Right lobe of liver (tissue), 6 donors: ENCODE results near the gene CASP8. TPM values are rescaled to one million over a fixed set of nuclear protein-coding genes. Genes with fewer than 3 reads are reported as not detected.

ENCODE experiments used
- ATAC-seq, 4 donors: fragments of 200-7000 bp; cut with Tn5 transposase; one replicate each; pipeline ENCODE4 v1.9.1; 2020; ENCODE audit warnings: mild to moderate bottlenecking in 4 of 4, moderate library complexity in 4 of 4
- DNase-seq, 3 donors: peaks; one replicate each; pipeline ENCODE4 v3.0.0-alpha.2; 2020
- H3K27ac ChIP-seq, 3 donors: fragments of 200-600 bp; one replicate each; pipeline ENCODE4 v1.8.0; 2022
- H3K27me3 ChIP-seq, 2 donors: fragments of 200-600 bp; one replicate each; pipeline ENCODE4 v1.8.0; 2022
- H3K36me3 ChIP-seq, 4 donors: fragments of 200-600 bp; sonication (generic) in 1 of 4; one replicate each; pipeline versions ENCODE4 v1.5.1 to v1.8.0; 2017 to 2022; ENCODE audit warnings: control low read depth in 1 of 4
- H3K4me1 ChIP-seq, 4 donors: fragments of 200-600 bp; sonication (generic) in 1 of 4; one replicate each; pipeline versions ENCODE4 v1.5.1 to v1.8.0; 2017 to 2022; ENCODE audit warnings: control low read depth in 1 of 4
- H3K4me3 ChIP-seq, 3 donors: fragments of 200-600 bp; one replicate each; pipeline ENCODE4 v1.8.0; 2022
- H3K9me3 ChIP-seq, 4 donors: fragments of 200-600 bp; sonication (generic) in 1 of 4; one replicate each; pipeline versions ENCODE4 v1.5.1 to v1.8.0; 2017 to 2022; ENCODE audit warnings: control low read depth in 1 of 4
- CTCF ChIP-seq, 4 donors: fragments of 200-600 bp in 3 of 4; fragments of 450-650 bp in 1 of 4; IDR thresholded peaks; one replicate each; pipeline versions ENCODE4 v1.5.1 to v1.8.0; 2016 to 2022; ENCODE audit warnings: antibody characterized with exemption in 4 of 4, mild to moderate bottlenecking in 2 of 4
- POLR2A ChIP-seq: fragments of 450-650 bp; IDR thresholded peaks from one replicate; pipeline ENCODE4 v1.6.1; 2017; ENCODE audit warnings: antibody characterized with exemption, mild to moderate bottlenecking
- WGBS: methylation state at CpG from one replicate; pipeline ENCODE4 v1.1.6; 2018; ENCODE audit warnings: low coverage, low lambda C conversion rate; ENCODE audit not compliant: insufficient coverage; ENCODE audit errors: missing lambda C conversion rate; 5-methylcytosine and 5-hydroxymethylcytosine counted together
- intact Hi-C, 2 donors: fragments of 100-400 bp; cut with DNase I; formaldehyde crosslinking; loops; one replicate each; pipeline versions ENCODE4 v1.11.2 to v1.14.1; 2022
- total RNA-seq, 6 experiments: library from RNA; depleted of rRNA in 2 of 6; stranded (reverse); fragments of >200 nt in 2 of 6; fragmentation: NEBNext Ultra II Directional in 3 of 6; extraction: Animal tissue kit (Norgen Biotek cat#: 25700) in 3 of 6; gene quantifications; one replicate each; pipeline versions ENCODE4 v1.1.0 to v1.2.4, GENCODE V29; 2016 to 2023
- donor health status: DM: no; HTN: yes; CAD: no.
- donor health status: DM: no; HTN: no; CAD: no.
- donor health status: DM: no; HTN: no; CAD: no.
- donor health status: DM: no; HTN: yes; CAD: no.
- donor health status: DM: no; HTN: yes; CAD: no.

CASP8 gene
- total RNA-seq, 6 experiments from 2014 or later = 8.8 to 14.8 (median 11.5) TPM

DNA sequence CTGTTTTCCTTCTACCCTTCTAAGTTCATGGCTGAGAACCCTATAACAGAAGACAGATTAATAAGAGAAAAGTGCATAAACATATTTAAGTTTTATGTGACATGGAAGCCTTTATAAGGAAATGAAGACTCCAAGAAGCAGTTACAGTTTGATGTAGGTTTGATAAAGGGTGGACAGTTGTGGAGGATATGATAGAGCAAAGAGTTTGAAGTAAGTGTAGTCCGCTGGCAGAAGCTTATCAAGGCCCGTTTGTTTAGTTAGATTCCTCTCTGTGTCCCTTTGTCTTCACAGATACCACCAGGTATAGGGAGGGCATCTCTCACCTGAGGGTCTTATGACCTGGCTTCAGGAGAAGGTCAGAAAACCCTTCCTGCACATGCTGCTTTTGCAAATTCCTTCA is 10.4 kb upstream of the CASP8 start:
- TF ChIP-seq CTCF (IDR thresholded peaks at IDR 0.05) = no peak
- TF ChIP-seq POLR2A = no peak
- Histone ChIP-seq H3K4me3 (no peak overlapping the region), H3K4me1 (peaks cover 0 to 14% (median 0%) of the 10 kb centered on the region in 4 donors), H3K27me3 (no peaks in the 10 kb centered on the region), H3K9me3 (no peaks in the 10 kb centered on the region), H3K36me3 (no peaks in the 10 kb centered on the region), H3K27ac (no peak overlapping the region)
- intact Hi-C loops = loop anchor here in 1 of 2 donors (10.0 kb wide), 1 partner anchor 115 kb away; no protein-coding TSS in a partner anchor
- DNase-seq (no peak), ATAC-seq (no peak)
- WGBS = 93% methylated on average over 2 of the region's 2 CpGs

DNA sequence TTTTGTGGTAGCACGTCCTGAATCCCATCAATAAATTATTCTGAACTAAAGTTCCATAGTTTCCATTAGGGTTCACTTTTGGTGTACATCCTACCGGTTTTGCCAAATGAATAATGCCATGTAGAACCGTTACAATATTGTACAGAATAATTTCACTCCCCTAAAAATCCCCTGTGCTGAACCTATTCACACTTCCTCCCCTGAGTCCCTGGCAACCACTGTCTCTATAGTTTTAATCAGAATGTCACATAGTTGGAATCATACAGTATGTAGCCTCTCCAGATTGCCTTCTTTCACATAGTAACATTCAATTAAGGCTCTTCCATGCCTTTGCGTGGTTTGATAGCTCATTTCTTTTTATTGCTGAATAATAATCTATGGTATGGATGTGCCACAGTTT is 9.6 kb upstream of the CASP8 start:
- no peak for DNase-seq
- intact Hi-C loops = loop anchor here in 1 of 2 donors (10.0 kb wide), 1 partner anchor 114 kb away; no protein-coding TSS in a partner anchor
- H3K4me3 ChIP-seq = no peak overlapping the region
- ATAC-seq = no peak
- H3K9me3 ChIP-seq = no peaks in the 10 kb centered on the region
- peaks cover 0 to 7% (median 0%) of the 10 kb centered on the region in 4 donors for H3K4me1 ChIP-seq
- no peak for TF ChIP-seq POLR2A
- TF ChIP-seq CTCF (IDR thresholded peaks at IDR 0.05) = no peak
- WGBS = 87% methylated on average over 4 of the region's 4 CpGs
- H3K36me3 ChIP-seq = no peaks in the 10 kb centered on the region
- H3K27me3 ChIP-seq = no peaks in the 10 kb centered on the region
- no peak overlapping the region for H3K27ac ChIP-seq

DNA sequence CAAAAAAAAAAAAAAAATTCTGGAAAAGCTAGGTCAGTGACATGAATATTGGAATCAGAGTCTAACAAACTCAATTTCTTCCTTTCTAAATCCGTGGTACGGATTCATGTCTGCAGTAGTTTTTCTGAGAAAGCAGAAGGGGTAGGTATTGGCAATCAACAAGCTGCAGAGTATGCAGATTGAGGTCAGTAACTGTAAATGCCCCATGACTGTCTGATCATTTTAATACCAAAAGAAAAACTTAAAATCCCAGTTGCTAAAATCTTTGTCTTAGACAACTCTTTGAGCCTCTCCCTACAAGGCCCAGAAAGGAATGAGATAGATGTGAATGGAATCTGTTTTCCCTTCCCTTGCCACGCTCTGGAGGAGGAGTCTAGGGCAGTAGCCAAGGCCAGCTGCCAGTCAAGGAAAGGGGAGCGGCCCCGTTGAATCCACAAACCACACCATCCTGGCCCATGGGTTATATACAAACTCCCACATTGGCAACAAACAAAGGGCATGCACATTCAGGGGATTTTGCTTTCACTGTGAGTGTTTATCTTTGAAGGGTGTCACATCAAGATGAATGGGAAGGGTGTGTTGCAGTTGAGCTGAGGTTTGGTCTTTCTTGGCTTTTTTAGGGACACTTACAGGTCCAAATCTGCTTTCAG is 6.1 kb upstream of the CASP8 start:
- DNase-seq = no peak
- no peaks in the 10 kb centered on the region for H3K36me3 ChIP-seq
- no peak overlapping the region for H3K27ac ChIP-seq
- 64% methylated on average over 5 of the region's 5 CpGs for WGBS
- no peaks in the 10 kb centered on the region for H3K4me1 ChIP-seq
- TF ChIP-seq CTCF (IDR thresholded peaks at IDR 0.05) (no peak), POLR2A (no peak)
- H3K9me3 ChIP-seq = no peaks in the 10 kb centered on the region
- no peak for ATAC-seq
- intact Hi-C loops = loop anchor here in 1 of 2 donors (10.0 kb wide), 1 partner anchor 111 kb away; no protein-coding TSS in a partner anchor
- H3K27me3 ChIP-seq = no peaks in the 10 kb centered on the region
- H3K4me3 ChIP-seq = no peak overlapping the region

DNA sequence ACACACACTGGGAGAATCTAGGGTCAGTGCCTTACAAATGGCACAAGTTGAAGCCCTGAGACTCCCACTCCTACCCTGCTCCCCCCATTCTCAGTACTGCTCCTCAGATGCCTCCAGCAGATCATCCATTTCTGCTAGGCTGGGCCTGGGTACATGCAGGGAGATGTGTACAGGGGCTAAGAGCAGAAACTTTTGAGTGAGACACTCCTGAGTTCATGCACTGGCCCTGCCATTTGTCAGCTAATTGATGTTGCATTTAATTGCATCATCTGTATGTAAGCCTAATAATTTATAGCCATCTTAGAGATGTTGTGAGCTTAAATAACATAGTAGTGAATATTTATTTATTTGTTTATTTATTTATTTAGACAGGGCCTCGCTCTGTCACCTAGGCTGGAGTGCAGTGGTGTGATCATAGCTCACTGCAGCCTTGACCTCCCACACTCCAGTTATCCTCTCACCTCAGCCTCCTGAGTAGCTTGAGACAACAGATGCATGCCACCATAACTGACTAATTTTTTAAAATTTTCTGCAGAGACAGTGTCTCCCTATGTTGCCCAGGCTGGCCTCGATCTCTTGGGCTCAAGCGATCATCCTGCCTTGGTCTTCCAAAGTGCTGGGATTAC is 4.8 kb upstream of the CASP8 start:
- Histone ChIP-seq H3K9me3 (no peaks in the 10 kb centered on the region), H3K36me3 (no peaks in the 10 kb centered on the region), H3K4me3 (no peak overlapping the region), H3K27ac (no peak overlapping the region), H3K27me3 (no peaks in the 10 kb centered on the region), H3K4me1 (peaks cover 0 to 5% (median 0%) of the 10 kb centered on the region in 4 donors)
- ATAC-seq = no peak
- 97% methylated on average over 3 of the region's 3 CpGs for WGBS
- no peak for TF ChIP-seq CTCF (IDR thresholded peaks at IDR 0.05)
- no peak for TF ChIP-seq POLR2A
- intact Hi-C loops = loop anchor here in 1 of 2 donors (10.0 kb wide), 1 partner anchor 109 kb away; no protein-coding TSS in a partner anchor
- DNase-seq = no peak
